Measurements from ENCODE around the gene KISS1.

KISS1 gene

DNA sequence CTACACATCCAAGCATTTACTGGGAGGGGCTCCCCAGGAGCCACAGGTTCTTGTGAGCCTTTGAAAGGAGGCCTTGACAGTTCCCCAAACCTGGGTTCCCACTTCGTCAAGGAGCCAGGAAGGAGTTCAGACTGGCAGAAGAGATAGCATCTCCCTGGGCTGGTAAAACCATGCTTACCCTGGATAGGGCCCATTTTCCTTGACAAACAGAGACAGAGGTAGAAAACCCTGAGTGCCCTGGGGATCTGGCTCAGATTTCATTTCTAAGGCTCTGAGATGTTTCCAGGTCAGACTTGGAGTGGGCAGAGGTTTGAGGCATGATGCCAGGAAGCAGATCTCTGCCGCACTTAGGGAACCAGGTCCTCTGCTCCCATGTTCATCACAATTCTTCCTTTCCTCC, 47.2 kb downstream of the KISS1 start:
- peaks cover 30% of the 10 kb centered on the region for H3K27me3 ChIP-seq (replicated peaks; ENCODE audit: insufficient read depth, low read length)

DNA sequence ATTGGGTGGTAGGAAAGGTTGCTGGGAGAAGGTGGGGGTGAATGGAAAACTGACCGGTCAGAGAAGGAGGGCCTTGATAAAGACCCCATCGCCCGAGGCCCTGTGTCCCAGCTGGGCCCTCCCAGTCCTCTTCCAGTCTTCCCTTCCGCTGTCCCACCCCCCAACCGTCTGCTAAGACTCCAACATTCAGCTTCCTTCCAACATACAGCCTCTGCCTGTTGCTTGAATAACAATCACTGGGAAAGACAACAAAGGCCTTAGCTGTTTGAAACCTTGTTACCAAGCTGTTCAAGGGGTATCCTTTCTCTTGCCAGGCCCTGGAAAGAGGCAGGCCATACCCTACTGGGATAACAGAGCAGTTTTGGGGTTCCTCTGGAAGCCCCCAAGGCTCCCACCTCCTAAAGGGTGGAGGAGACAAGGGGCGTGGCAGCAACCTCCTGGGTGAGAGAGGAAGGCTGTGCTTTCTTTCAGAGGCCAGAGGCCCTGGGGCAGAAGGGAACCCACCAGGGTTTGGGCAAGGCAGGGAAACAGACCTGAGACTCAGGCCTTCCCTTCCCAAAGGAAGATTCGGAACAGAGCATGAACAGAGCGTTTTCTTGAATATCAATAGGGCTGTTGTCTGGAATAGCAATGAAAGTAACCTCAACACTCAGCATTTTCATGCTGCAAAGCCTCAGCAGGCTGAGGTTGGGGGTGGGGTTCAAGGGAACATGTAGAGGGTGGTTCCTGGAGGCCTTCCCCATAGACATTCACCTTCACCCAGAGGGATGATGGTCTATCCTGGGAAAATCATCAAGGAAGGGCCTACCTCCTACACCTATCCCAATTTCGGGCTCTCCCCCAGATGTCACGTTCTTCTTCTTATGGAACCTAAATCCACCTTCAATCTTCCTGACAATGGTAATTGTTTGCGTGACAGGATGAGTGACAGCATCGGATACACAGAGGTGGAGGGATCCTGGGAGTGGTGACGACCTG, 48.6 kb downstream of the KISS1 start:
- Histone ChIP-seq H3K9ac (ENCODE audit: low read length) (no peak overlapping the region), H3F3A (ENCODE audit: insufficient read depth, low read length) (no peaks in the 10 kb centered on the region), H3K79me2 (ENCODE audit: low read length) (no peaks in the 10 kb centered on the region), H3K36me3 (replicated peaks; ENCODE audit: insufficient read depth, low read length) (no peaks in the 10 kb centered on the region), H3K27ac (ENCODE audit: low read length) (no peak overlapping the region), H3K9me3 (replicated peaks; ENCODE audit: insufficient read depth, low read length) (no peaks in the 10 kb centered on the region), H3K4me2 (ENCODE audit: low read depth, low read length) (no peak overlapping the region), H3K9me2 (replicated peaks; ENCODE audit: insufficient read depth, low read length) (no peaks in the 10 kb centered on the region), H4K20me1 (ENCODE audit: insufficient read depth, low read length) (no peaks in the 10 kb centered on the region), H2AFZ (ENCODE audit: low read length) (no peak overlapping the region), H3K4me1 (ENCODE audit: low read length) (no peaks in the 10 kb centered on the region), H3K27me3 (replicated peaks; ENCODE audit: insufficient read depth, low read length) (peaks cover 18% of the 10 kb centered on the region), H3K4me3 (ENCODE audit: low read length) (no peak overlapping the region)
- DNase-seq, result no peak
- TF ChIP-seq, protein P1, sequence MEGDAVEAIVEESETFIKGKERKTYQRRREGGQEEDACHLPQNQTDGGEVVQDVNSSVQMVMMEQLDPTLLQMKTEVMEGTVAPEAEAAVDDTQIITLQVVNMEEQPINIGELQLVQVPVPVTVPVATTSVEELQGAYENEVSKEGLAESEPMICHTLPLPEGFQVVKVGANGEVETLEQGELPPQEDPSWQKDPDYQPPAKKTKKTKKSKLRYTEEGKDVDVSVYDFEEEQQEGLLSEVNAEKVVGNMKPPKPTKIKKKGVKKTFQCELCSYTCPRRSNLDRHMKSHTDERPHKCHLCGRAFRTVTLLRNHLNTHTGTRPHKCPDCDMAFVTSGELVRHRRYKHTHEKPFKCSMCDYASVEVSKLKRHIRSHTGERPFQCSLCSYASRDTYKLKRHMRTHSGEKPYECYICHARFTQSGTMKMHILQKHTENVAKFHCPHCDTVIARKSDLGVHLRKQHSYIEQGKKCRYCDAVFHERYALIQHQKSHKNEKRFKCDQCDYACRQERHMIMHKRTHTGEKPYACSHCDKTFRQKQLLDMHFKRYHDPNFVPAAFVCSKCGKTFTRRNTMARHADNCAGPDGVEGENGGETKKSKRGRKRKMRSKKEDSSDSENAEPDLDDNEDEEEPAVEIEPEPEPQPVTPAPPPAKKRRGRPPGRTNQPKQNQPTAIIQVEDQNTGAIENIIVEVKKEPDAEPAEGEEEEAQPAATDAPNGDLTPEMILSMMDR (IDR thresholded peaks at IDR 0.05; ENCODE audit: low read length), result no peak
- TF ChIP-seq EZH2 (optimal IDR thresholded peaks at IDR 0.05; ENCODE audit: low read depth, low read length) (no peak), EZH2phosphoT487 (IDR thresholded peaks at IDR 0.05; ENCODE audit: low read length) (no peak)

More for the DNA sequence above, 47.2 kb downstream of the KISS1 start:
- Histone ChIP-seq H3K79me2 (ENCODE audit: low read length) (no peaks in the 10 kb centered on the region), H2AFZ (ENCODE audit: low read length) (no peak overlapping the region), H3K4me1 (ENCODE audit: low read length) (no peaks in the 10 kb centered on the region), H3K9me2 (replicated peaks; ENCODE audit: insufficient read depth, low read length) (no peaks in the 10 kb centered on the region), H3K27ac (ENCODE audit: low read length) (no peak overlapping the region), H3K9ac (ENCODE audit: low read length) (no peak overlapping the region), H3K4me3 (ENCODE audit: low read length) (no peak overlapping the region), H3K4me2 (ENCODE audit: low read depth, low read length) (no peak overlapping the region), H3K36me3 (replicated peaks; ENCODE audit: insufficient read depth, low read length) (no peaks in the 10 kb centered on the region), H3K9me3 (replicated peaks; ENCODE audit: insufficient read depth, low read length) (no peaks in the 10 kb centered on the region), H4K20me1 (ENCODE audit: insufficient read depth, low read length) (no peaks in the 10 kb centered on the region), H3F3A (ENCODE audit: insufficient read depth, low read length) (no peaks in the 10 kb centered on the region)
- no peak for DNase-seq
- TF ChIP-seq EZH2phosphoT487 (IDR thresholded peaks at IDR 0.05; ENCODE audit: low read length), result no peak
- TF ChIP-seq EZH2 (optimal IDR thresholded peaks at IDR 0.05; ENCODE audit: low read depth, low read length), result no peak
- TF ChIP-seq, protein P1 (IDR thresholded peaks at IDR 0.05; ENCODE audit: low read length), result no peak

DNA sequence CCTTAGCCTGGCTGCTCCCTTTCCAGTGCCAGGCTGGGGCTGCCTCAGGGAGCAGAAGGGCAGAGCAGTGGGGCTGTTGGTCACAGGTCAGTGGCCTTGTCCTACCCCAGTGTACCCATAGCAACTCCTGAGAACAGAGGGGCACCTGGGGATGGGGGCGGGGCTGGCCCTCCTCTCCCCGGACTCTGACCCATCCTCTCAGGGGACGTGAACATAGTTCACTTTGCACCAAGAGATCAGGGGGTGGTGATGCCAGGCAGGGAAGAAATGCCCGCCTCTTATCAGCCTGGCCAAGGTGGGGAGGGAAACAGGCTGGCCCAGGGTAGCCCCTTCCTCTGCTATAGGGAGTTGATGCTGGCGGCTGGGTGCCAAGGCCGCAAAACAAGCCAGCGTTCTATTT, 49.3 kb downstream of the KISS1 start:
- Histone ChIP-seq H3K4me3 (ENCODE audit: low read length) (no peak overlapping the region), H3K79me2 (ENCODE audit: low read length) (no peaks in the 10 kb centered on the region), H3K4me1 (ENCODE audit: low read length) (no peaks in the 10 kb centered on the region), H3K27ac (ENCODE audit: low read length) (no peak overlapping the region), H3F3A (ENCODE audit: insufficient read depth, low read length) (no peaks in the 10 kb centered on the region), H3K9me2 (replicated peaks; ENCODE audit: insufficient read depth, low read length) (no peaks in the 10 kb centered on the region), H3K4me2 (ENCODE audit: low read depth, low read length) (no peak overlapping the region), H3K9me3 (replicated peaks; ENCODE audit: insufficient read depth, low read length) (no peaks in the 10 kb centered on the region), H3K9ac (ENCODE audit: low read length) (no peak overlapping the region), H2AFZ (ENCODE audit: low read length) (no peak overlapping the region), H3K36me3 (replicated peaks; ENCODE audit: insufficient read depth, low read length) (no peaks in the 10 kb centered on the region), H4K20me1 (ENCODE audit: insufficient read depth, low read length) (no peaks in the 10 kb centered on the region), H3K27me3 (replicated peaks; ENCODE audit: insufficient read depth, low read length) (peaks cover 19% of the 10 kb centered on the region; the same call in 1 of the 2 replicates)
- TF ChIP-seq EZH2 (optimal IDR thresholded peaks at IDR 0.05; ENCODE audit: low read depth, low read length) (no peak), EZH2phosphoT487 (IDR thresholded peaks at IDR 0.05; ENCODE audit: low read length) (no peak)
- TF ChIP-seq, protein P1 (IDR thresholded peaks at IDR 0.05; ENCODE audit: low read length), result no peak
- DNase-seq, result no peak

Data from MM.1S (cell line).